Naive thymus-derived CD8-positive, alpha-beta T cell (primary cell): ENCODE measurements around the gene MTA1. TPM values are rescaled to one million over a fixed set of nuclear protein-coding genes. Genes with fewer than 3 reads are reported as not detected.

Source experiments
- ATAC-seq, 2 donors: fragments of 150-1000 bp; cut with Tn5 transposase in 1 of 2; sonication (Bioruptor Pico), chemical (Tn5 transposase) in 1 of 2; 1 replicate in 1 of 2; 2 replicates in 1 of 2; pipeline ENCODE4 v1.10.0; 2021; ENCODE audit warnings: mild to moderate bottlenecking in 2 of 2, moderate library complexity in 2 of 2
- POLR2A ChIA-PET: fragments of 350-600 bp; sonication (Branson Sonifier 250); formaldehyde crosslinking; loops from one replicate; lab custom pipeline; 2021; ENCODE audit warnings: antibody characterized with exemption; lab: Charles Lee
- DNase-seq, 10 donors: peaks; one replicate each; pipeline versions ENCODE4 v3.0.0 to v3.0.0-alpha.2; 2020 to 2022
- H3K27ac Mint-ChIP-seq, 10 donors: one replicate each; pipeline ENCODE4 v1.8.0; 2020 to 2022; ENCODE audit warnings: mild to moderate bottlenecking in 10 of 10, mixed read lengths in 10 of 10, moderate library complexity in 4 of 10, inconsistent platforms in 1 of 10
- H3K27me3 Mint-ChIP-seq, 5 donors: one replicate each; pipeline ENCODE4 v1.8.0; 2021 to 2022; ENCODE audit warnings: mixed read lengths in 5 of 5
- H3K36me3 Mint-ChIP-seq, 3 donors: one replicate each; pipeline ENCODE4 v1.8.0; 2020 to 2022; ENCODE audit warnings: mixed read lengths in 3 of 3, mild to moderate bottlenecking in 2 of 3, inconsistent platforms in 1 of 3
- H3K4me1 Mint-ChIP-seq, 4 donors: one replicate each; pipeline ENCODE4 v1.8.0; 2021 to 2022; ENCODE audit warnings: mixed read lengths in 4 of 4
- H3K4me3 Mint-ChIP-seq, 10 donors: one replicate each; pipeline ENCODE4 v1.8.0; 2020 to 2022; ENCODE audit warnings: mild to moderate bottlenecking in 10 of 10, mixed read lengths in 10 of 10, moderate library complexity in 6 of 10, inconsistent platforms in 1 of 10
- H3K9me3 Mint-ChIP-seq, 9 donors: one replicate each; pipeline ENCODE4 v1.8.0; 2020 to 2022; ENCODE audit warnings: mixed read lengths in 9 of 9, mild to moderate bottlenecking in 3 of 9, inconsistent platforms in 1 of 9, moderate library complexity in 1 of 9
- polyA plus RNA-seq, 3 donors: library from polyadenylated mRNA; unstranded; fragments of 300-500 nt; fragmentation: Illumina TruSeq; gene quantifications; one replicate each; pipeline ENCODE4 v1.2.3, GENCODE V29; 2021
- total RNA-seq, 8 experiments: library from RNA in 2 of 8; stranded (reverse) in 2 of 8; gene quantifications; one replicate each; pipeline ENCODE4 v1.2.3 and lab custom pipeline; 2021 to 2026

Gene MTA1
- total and polyA plus RNA-seq, 5 experiments from 2014 or later, result 3.1 to 142 (median 6.5) TPM

DNA sequence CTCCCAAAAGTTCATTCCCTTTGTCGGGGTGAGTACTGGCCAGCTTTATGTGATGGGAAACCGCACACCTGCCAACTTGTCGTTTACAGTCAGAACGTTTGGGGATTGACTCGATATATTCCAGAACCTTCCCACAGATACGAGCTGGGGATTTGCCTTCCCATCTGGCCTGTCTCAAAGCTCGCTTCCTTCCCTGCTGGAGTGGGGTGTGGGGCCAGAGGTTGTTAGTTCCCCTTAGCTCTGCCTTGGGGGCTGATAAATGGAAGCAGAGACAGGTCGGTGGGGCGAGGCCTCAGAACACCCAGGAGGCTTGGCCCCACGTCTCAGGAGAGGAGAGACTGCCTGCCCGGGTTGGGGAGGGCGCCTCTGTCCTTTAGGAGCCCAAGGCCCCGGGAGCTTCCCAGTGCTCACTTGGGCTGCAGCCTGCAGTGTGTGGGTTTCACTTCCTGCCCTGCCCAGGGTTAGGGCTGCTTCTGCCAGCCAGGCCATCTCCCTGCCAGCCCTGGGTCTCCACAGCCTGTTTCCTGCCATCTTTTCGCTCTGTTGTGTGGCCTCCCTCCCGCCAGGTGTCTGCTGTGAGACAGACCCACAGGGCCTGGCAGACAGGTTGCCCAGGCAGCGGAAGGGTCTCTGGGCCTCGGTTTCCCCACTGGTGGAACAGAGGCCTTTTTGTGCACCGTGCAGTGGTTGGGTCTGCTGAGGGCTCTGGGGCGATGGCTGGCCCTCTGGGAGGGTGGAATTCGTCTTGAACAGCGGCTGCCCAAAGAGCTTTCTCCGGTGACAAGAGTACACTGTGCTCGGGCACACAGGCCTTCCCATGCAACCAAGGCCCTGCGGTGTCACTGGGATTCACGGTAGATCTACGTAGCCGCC lies 29.4 kb upstream of the MTA1 start:
- DNase-seq, result no peak

DNA sequence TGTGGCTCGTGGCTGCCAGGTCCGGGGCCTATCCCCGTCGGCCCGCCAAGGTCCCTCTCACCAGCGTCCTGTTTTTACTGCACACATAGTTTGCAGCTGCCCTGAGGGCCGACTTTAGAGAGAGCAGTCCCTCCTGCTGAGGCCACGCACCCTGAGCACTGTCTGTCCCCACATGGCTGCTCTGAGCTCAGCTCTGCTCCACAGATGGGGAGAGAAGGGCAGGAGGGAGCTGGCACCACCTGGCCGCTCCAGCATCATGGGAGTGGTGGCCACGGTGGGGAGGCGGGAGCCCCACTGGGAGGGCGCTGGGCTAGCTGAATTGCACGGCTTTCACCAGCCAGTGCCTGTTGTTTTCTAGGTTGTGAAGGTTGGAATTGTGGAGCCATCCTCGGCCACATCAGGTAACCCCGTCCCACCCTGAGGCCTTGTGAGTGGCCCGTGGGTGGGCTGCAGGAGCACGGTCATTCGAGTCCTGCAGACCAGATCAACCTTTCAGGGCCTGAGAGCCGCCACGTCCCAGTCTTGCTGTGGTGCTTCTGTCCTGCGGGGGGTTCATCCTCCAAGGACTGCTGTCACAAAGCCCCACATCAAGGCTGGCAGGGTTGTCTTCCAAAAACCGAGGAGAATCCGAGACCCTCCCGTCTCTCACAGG lies 28.7 kb upstream of the MTA1 start:
- no peak overlapping the region for H3K4me3 Mint-ChIP-seq

More for the DNA sequence above, 29.4 kb upstream of the MTA1 start:
- POLR2A ChIA-PET, result interaction anchor here (0.6 to 1.6 kb wide), 4 partner anchors 9 to 33 kb away, joined by 3 to 5 read pairs (median 4); no protein-coding TSS in a partner anchor
- peak in 1 of 2 donors; percentile 32 for ATAC-seq
- H3K27me3 Mint-ChIP-seq, result no peaks in the 10 kb centered on the region
- H3K36me3 Mint-ChIP-seq, result no peaks in the 10 kb centered on the region
- H3K27ac Mint-ChIP-seq, result peak overlapping the region in 3 of 10 donors; percentile 12 to 75 (median 74)
- no peak overlapping the region for H3K4me3 Mint-ChIP-seq
- no peaks in the 10 kb centered on the region for H3K9me3 Mint-ChIP-seq
- H3K4me1 Mint-ChIP-seq, result peaks cover 0 to 12% (median 4%) of the 10 kb centered on the region in 4 donors

DNA sequence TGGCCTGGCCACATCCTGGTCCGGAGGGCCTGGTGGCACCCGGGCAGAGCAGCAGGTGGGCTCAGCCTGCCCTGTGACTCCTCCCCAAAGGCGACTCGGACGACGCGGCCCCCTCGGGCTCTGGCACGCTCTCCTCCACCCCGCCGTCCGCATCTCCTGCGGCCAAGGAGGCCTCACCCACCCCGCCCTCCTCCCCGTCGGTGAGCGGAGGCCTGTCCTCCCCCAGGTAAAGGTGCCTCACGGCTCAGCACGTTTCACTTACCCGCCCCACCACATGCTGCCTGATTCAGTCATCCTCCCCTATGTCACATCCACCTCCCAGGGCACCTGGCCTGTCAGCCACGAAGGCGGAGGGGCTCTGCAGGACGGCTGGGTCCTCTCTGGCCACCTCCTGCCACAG lies 28.1 kb upstream of the MTA1 start:
- Mint-ChIP-seq H3K4me3 (no peak overlapping the region), H3K27ac (peak overlapping the region in 1 of 10 donors; percentile 2), H3K27me3 (no peaks in the 10 kb centered on the region), H3K4me1 (peaks cover 0 to 15% (median 4%) of the 10 kb centered on the region in 4 donors), H3K9me3 (no peaks in the 10 kb centered on the region), H3K36me3 (no peaks in the 10 kb centered on the region)
- POLR2A ChIA-PET, result interaction anchor here (1.0 to 1.6 kb wide), 2 partner anchors 13 to 14 kb away, joined by 3 read pairs; no protein-coding TSS in a partner anchor
- ATAC-seq (no peak), DNase-seq (peak in 1 of 10 donors; percentile 60)

More for the DNA sequence above, 28.7 kb upstream of the MTA1 start:
- POLR2A ChIA-PET, result interaction anchor here (0.6 to 1.6 kb wide), 5 partner anchors 8 to 32 kb away, joined by 3 to 5 read pairs (median 4); no protein-coding TSS in a partner anchor
- peak overlapping the region in 1 of 10 donors; percentile 75 for H3K27ac Mint-ChIP-seq
- H3K4me1 Mint-ChIP-seq, result peaks cover 0 to 15% (median 4%) of the 10 kb centered on the region in 4 donors
- no peaks in the 10 kb centered on the region for H3K27me3 Mint-ChIP-seq
- peak in 1 of 10 donors; percentile 32 for DNase-seq
- no peak for ATAC-seq
- no peaks in the 10 kb centered on the region for H3K9me3 Mint-ChIP-seq
- no peaks in the 10 kb centered on the region for H3K36me3 Mint-ChIP-seq

DNA sequence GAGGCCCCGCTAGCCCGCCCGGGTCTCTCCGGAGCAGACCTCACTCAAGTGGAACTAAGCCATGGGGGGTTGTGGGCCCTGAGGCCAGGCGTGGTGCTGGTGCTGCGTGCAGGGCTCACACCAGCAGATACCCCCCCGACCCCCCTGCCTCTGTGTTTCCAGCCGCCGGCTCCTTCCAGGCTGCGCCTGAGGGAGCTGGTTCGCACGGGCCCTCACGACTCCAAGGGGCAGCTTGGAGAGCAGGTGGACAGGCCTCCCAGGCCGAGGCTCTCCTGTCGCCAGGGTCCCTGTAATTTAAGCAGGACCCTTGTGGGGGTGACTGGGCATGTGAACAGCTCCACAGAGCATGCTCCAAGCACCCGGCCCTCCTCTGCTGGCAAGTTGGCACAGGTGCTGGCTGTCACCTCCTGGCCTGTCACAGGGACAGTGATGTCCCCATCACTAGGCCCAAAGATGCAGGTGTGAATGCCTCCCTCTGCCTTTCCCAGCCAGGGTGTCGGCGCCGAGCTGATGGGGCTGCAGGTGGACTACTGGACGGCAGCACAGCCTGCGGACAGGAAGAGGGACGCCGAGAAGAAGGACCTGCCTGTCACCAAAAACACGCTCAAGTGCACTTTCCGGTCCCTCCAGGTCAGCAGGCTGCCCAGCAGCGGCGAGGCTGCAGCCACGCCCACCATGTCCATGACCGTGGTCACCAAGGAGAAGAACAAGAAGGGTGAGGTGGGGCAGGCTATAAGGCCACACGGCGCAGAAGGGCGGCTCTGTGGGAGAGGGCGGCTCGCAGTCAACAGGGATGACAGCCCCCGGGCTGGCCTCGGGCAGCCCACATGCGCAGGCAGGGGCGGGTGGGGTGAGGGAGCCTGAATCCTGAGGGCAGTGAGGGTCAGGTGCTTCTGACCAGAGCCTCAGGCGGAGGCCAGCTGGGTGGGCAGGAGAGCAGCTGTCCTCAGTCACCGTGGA lies 27.2 kb upstream of the MTA1 start:
- POLR2A ChIA-PET, result interaction anchor here (0.6 to 1.6 kb wide), 4 partner anchors 13 to 356 kb away, joined by 3 to 6 read pairs (median 3); no protein-coding TSS in a partner anchor
- Mint-ChIP-seq H3K36me3 (no peaks in the 10 kb centered on the region), H3K27ac (no peak overlapping the region), H3K4me3 (no peak overlapping the region), H3K4me1 (peaks cover 0 to 17% (median 4%) of the 10 kb centered on the region in 4 donors), H3K9me3 (no peaks in the 10 kb centered on the region), H3K27me3 (no peaks in the 10 kb centered on the region)
- ATAC-seq (no peak), DNase-seq (no peak)

DNA sequence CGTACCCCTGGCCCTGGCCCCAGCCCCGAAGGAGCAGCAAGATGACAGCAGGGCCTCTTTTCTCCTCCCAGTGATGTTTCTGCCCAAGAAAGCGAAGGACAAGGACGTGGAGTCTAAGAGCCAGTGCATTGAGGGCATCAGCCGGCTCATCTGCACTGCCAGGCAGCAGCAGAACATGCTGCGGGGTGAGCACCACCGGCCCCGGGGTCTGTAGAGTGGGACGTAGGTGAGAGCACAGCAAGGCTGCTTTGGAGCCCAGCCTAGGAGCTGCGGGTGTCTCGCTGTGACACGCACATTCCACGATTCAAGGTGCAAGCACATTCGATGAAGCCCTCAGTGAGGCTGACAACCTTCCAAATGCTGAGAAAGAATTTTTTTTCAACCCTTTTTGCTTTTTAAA lies 26.5 kb upstream of the MTA1 start:
- POLR2A ChIA-PET, result interaction anchor here (0.8 kb wide), 1 partner anchor 10 kb away, joined by 3 read pairs; no protein-coding TSS in a partner anchor
- no peaks in the 10 kb centered on the region for H3K27me3 Mint-ChIP-seq
- ATAC-seq, result no peak
- H3K9me3 Mint-ChIP-seq, result no peaks in the 10 kb centered on the region
- H3K27ac Mint-ChIP-seq, result no peak overlapping the region
- no peaks in the 10 kb centered on the region for H3K36me3 Mint-ChIP-seq
- peaks cover 0 to 22% (median 7%) of the 10 kb centered on the region in 4 donors for H3K4me1 Mint-ChIP-seq
- DNase-seq, result no peak
- H3K4me3 Mint-ChIP-seq, result no peak overlapping the region

DNA sequence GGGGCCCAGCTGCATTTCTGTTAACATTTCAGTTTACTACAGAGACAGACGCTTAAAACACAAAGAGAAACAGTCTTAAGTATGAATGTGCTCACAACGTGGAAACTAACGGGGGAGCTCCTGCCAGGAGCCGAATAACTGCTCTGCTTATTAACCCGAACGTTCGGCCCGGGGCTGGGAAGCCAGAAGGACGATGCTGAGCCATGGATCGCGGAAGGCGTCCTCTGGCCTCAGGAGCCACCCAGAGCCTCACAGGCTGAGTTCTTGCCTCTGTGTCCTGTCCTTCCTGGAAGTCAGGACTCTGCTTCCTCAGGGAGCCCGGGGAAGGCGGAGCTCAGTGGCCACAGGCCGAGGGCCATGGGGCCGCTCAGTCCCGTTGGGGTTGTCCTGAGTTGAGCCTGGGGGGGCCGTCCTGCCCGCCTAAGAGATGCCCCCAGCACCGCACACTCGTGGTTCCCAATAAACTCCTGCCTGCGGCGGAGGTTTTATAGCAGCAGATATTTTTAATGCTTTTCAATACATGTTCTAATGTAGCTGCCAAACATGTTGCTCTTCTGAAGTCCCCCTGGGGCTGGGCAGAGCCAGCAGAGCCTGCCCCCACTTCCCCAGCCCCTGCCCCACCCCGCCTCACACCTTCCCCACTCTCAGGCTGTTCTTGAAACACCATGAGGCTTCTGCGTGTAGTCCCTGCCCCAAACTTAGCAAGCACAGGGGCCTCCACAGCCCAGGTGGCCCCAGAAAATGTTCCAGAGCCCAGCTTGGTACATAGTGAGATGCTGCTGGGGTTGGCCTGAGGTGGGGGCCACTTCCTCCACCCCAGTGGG lies 24.7 kb upstream of the MTA1 start:
- H3K9me3 Mint-ChIP-seq, result peaks cover 0 to 2% (median 0%) of the 10 kb centered on the region in 9 donors
- peak overlapping the region in 2 of 10 donors; percentile 36 to 51 for H3K4me3 Mint-ChIP-seq
- peaks cover 0 to 3% (median 0%) of the 10 kb centered on the region in 3 donors for H3K36me3 Mint-ChIP-seq
- peak overlapping the region in 2 of 10 donors; percentile 10 to 73 for H3K27ac Mint-ChIP-seq
- peaks cover 3 to 28% (median 14%) of the 10 kb centered on the region in 4 donors for H3K4me1 Mint-ChIP-seq
- no peak for DNase-seq
- ATAC-seq, result no peak
- POLR2A ChIA-PET, result interaction anchor here (0.6 kb wide), 1 partner anchor 20 kb away, joined by 3 read pairs; no protein-coding TSS in a partner anchor
- H3K27me3 Mint-ChIP-seq, result no peaks in the 10 kb centered on the region

DNA sequence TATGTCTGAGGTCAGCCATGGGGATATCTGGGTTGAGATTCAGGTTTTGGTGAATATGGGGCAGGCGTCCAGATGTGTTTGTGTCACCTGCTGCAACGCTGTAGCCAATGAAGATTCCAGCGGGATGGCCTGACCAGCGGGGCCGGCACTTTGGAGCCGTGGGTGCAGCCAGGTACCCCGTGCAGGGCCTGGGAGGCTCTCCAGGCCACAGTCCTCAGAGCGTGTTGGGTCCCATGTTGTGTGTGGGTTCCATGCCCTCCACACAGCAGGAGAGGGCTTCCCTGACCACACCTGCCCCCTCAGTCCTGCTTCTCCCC lies 24.1 kb upstream of the MTA1 start:
- Mint-ChIP-seq H3K27ac (no peak overlapping the region), H3K36me3 (peaks cover 4 to 8% (median 4%) of the 10 kb centered on the region in 3 donors), H3K9me3 (peaks cover 0 to 6% (median 4%) of the 10 kb centered on the region in 9 donors), H3K4me1 (peaks cover 6 to 26% (median 16%) of the 10 kb centered on the region in 4 donors), H3K4me3 (no peak overlapping the region), H3K27me3 (no peaks in the 10 kb centered on the region)
- ATAC-seq, result no peak
- peak in 1 of 10 donors; percentile 49 for DNase-seq
- POLR2A ChIA-PET, result no interaction called here

DNA sequence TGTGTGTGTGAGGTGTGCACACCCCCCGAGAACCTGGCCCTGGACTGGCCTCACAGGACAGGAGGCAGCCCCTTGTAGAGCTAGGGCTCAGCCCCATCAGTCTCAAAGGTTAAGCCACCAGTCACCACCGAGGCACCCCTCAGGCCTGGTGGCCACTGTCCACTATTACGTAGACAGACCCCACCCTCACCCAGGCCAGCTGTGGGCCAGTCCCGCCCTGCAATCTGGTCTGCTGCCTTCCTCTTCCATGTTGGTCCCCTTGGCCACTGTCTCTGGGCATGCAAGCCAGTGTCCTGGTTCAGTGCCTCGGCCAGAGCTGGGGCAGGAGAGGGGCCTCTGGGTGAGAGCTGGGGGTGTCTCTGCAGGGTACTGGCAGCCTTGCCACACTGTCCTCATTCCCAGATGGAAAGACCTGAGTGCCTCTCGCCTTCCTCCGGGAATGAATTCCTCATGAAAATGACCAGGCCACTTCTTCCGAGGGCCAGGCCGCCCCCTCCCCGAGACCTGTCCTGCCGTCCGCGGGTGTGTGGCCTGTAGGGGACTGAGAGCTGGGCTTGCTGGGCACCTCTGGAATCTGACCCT lies 22.2 kb upstream of the MTA1 start:
- H3K36me3 Mint-ChIP-seq, result peaks cover 12 to 20% (median 12%) of the 10 kb centered on the region in 3 donors
- ATAC-seq (no peak), DNase-seq (no peak)
- peaks cover 0 to 22% (median 13%) of the 10 kb centered on the region in 9 donors for H3K9me3 Mint-ChIP-seq
- POLR2A ChIA-PET, result interaction anchor here (0.8 to 4.6 kb wide), 8 partner anchors 9 to 131 kb away, joined by 3 to 30 read pairs (median 5); partner anchors contain the start of gene TEDC1
- H3K4me3 Mint-ChIP-seq, result peak overlapping the region; percentile 70 to 85 (median 78)
- peaks cover 7 to 29% (median 20%) of the 10 kb centered on the region in 4 donors for H3K4me1 Mint-ChIP-seq
- no peaks in the 10 kb centered on the region for H3K27me3 Mint-ChIP-seq
- H3K27ac Mint-ChIP-seq, result peak overlapping the region in 9 of 10 donors; percentile 72 to 92 (median 86)

DNA sequence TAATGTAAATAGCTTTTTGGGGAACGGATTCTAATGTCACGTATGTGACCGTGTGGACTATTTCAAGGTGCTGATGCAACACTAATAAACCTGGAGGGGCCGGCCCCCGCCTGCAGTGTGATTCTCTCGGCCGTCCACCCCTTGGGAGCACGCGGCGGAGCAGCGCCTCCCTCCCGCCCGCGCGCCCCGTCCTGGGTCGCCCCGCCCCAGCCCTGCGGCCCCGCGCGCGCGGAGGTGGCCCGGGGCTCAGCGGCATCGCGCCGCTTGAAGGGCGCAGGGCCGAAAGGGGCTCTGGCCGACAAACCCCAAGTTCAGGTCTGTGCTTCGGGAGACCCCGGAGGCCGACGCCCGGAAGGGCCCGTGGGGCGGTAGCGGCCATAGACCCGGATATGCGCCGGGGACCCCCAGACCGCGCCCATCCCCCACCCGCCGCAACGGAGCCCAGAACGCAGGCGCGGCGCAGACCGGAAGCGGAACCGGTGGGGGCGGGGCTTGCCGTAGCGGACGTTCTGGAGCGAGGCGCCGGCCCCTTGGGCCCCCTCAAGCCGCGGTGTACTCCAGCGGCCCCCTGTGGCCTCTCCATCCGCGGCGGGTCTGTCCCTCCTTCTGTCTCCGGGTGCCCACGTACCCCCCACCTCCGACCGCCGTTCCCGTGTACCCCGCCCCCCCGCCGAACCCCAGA lies 21.4 kb upstream of the MTA1 start, which contains the start of gene TEX22:
TEX22 (plus strand) TSS at position 495 of the 682 bp plus-strand sequence. CDS start 803 bp downstream, outside the sequence.
- peak within 1 kb of the TSS in 9 of 10 donors; percentile 83 to 94 (median 88) for H3K27ac Mint-ChIP-seq
- peaks cover 0 to 24% (median 13%) of the 10 kb centered on the region in 9 donors for H3K9me3 Mint-ChIP-seq
- no peaks in the 10 kb centered on the region for H3K27me3 Mint-ChIP-seq
- H3K4me1 Mint-ChIP-seq, result peaks cover 9 to 32% (median 26%) of the 10 kb centered on the region in 4 donors
- H3K4me3 Mint-ChIP-seq, result peak within 1 kb of the TSS; percentile 75 to 89 (median 82)
- H3K36me3 Mint-ChIP-seq, result peaks cover 12 to 20% (median 12%) of the 10 kb centered on the region in 3 donors
- DNase-seq (peak; percentile 75 to 94 (median 88)), ATAC-seq (peak; percentile 85 to 89)
- POLR2A ChIA-PET, result interaction anchor here (0.8 to 4.6 kb wide), 10 partner anchors 8 to 130 kb away, joined by 3 to 30 read pairs (median 4); partner anchors contain the start of gene TEDC1
